Activated naive CD8-positive, alpha-beta T cell treated with anti-CD3 and anti-CD28 coated beads, Interleukin-2, amount 50 U/mL, for 24 hours (primary cell): ENCODE measurements around the gene DNAH17.

Experiments
- ATAC-seq: fragments of 150-1000 bp; cut with Tn5 transposase; one replicate; pipeline ENCODE4 v1.10.0; 2021
- DNase-seq: peaks from one replicate; pipeline ENCODE4 v3.0.0; 2021
- H3K27ac Mint-ChIP-seq: one replicate; pipeline ENCODE4 v1.8.0; 2021; ENCODE audit warnings: mild to moderate bottlenecking, mixed read lengths
- H3K27me3 Mint-ChIP-seq: one replicate; pipeline ENCODE4 v1.8.0; 2021; ENCODE audit warnings: mixed read lengths
- H3K36me3 Mint-ChIP-seq: one replicate; pipeline ENCODE4 v1.8.0; 2021; ENCODE audit warnings: low read depth, mixed read lengths
- H3K4me1 Mint-ChIP-seq: one replicate; pipeline ENCODE4 v1.8.0; 2021; ENCODE audit warnings: mixed read lengths
- H3K4me3 Mint-ChIP-seq: one replicate; pipeline ENCODE4 v1.8.0; 2021; ENCODE audit warnings: mild to moderate bottlenecking, moderate library complexity, mixed read lengths
- H3K9me3 Mint-ChIP-seq: one replicate; pipeline ENCODE4 v1.8.0; 2021; ENCODE audit warnings: mixed read lengths

Gene DNAH17

GRCh38 chr17:78496311-78496710 is 80.9 kb downstream of the DNAH17 start:
- H3K27ac Mint-ChIP-seq = no peak overlapping the region
- no peaks in the 10 kb centered on the region for H3K4me1 Mint-ChIP-seq
- no peak for ATAC-seq
- H3K9me3 Mint-ChIP-seq = no peaks in the 10 kb centered on the region
- no peaks in the 10 kb centered on the region for H3K36me3 Mint-ChIP-seq
- no peak overlapping the region for H3K4me3 Mint-ChIP-seq
- H3K27me3 Mint-ChIP-seq = no peaks in the 10 kb centered on the region
- DNase-seq = no peak

GRCh38 chr17:78495634-78496033 is 81.6 kb downstream of the DNAH17 start:
- no peak for ATAC-seq
- H3K4me1 Mint-ChIP-seq = no peaks in the 10 kb centered on the region
- no peak for DNase-seq

GRCh38 chr17:78494696-78495330 is 82.4 kb downstream of the DNAH17 start:
- no peaks in the 10 kb centered on the region for H3K36me3 Mint-ChIP-seq
- no peak for DNase-seq
- H3K27ac Mint-ChIP-seq = no peak overlapping the region
- no peaks in the 10 kb centered on the region for H3K27me3 Mint-ChIP-seq
- H3K4me3 Mint-ChIP-seq = no peak overlapping the region
- ATAC-seq = no peak
- H3K9me3 Mint-ChIP-seq = no peaks in the 10 kb centered on the region
- no peaks in the 10 kb centered on the region for H3K4me1 Mint-ChIP-seq

More at GRCh38 chr17:78495634-78496033, 81.6 kb downstream of the DNAH17 start:
- no peaks in the 10 kb centered on the region for H3K27me3 Mint-ChIP-seq
- H3K27ac Mint-ChIP-seq = no peak overlapping the region
- no peak overlapping the region for H3K4me3 Mint-ChIP-seq
- no peaks in the 10 kb centered on the region for H3K36me3 Mint-ChIP-seq
- no peaks in the 10 kb centered on the region for H3K9me3 Mint-ChIP-seq

GRCh38 chr17:78493853-78494695 is 83.1 kb downstream of the DNAH17 start:
- Mint-ChIP-seq H3K4me3 (no peak overlapping the region), H3K36me3 (no peaks in the 10 kb centered on the region), H3K27me3 (no peaks in the 10 kb centered on the region), H3K4me1 (no peaks in the 10 kb centered on the region), H3K27ac (no peak overlapping the region), H3K9me3 (no peaks in the 10 kb centered on the region)
- ATAC-seq (no peak), DNase-seq (no peak)

- no peak overlapping the region for H3K27ac Mint-ChIP-seq
Observed at GRCh38 chr17:78493450-78493849, 83.7 kb downstream of the DNAH17 start.

GRCh38 chr17:78492116-78492799 is 84.9 kb downstream of the DNAH17 start:
- H3K27ac Mint-ChIP-seq = no peak overlapping the region
- no peaks in the 10 kb centered on the region for H3K27me3 Mint-ChIP-seq
- H3K9me3 Mint-ChIP-seq = no peaks in the 10 kb centered on the region

More at GRCh38 chr17:78493450-78493849, 83.7 kb downstream of the DNAH17 start:
- Mint-ChIP-seq H3K4me1 (no peaks in the 10 kb centered on the region), H3K4me3 (no peak overlapping the region), H3K9me3 (no peaks in the 10 kb centered on the region), H3K27me3 (no peaks in the 10 kb centered on the region), H3K36me3 (no peaks in the 10 kb centered on the region)
- ATAC-seq (no peak), DNase-seq (no peak)

GRCh38 chr17:78491236-78492115 is 85.7 kb downstream of the DNAH17 start:
- H3K27ac Mint-ChIP-seq = no peak overlapping the region
- DNase-seq = no peak
- no peak overlapping the region for H3K4me3 Mint-ChIP-seq
- ATAC-seq = no peak
- H3K4me1 Mint-ChIP-seq = no peaks in the 10 kb centered on the region
- no peaks in the 10 kb centered on the region for H3K27me3 Mint-ChIP-seq
- H3K36me3 Mint-ChIP-seq = no peaks in the 10 kb centered on the region
- no peaks in the 10 kb centered on the region for H3K9me3 Mint-ChIP-seq

More at GRCh38 chr17:78492116-78492799, 84.9 kb downstream of the DNAH17 start:
- H3K4me3 Mint-ChIP-seq = no peak overlapping the region
- ATAC-seq (no peak), DNase-seq (no peak)
- H3K4me1 Mint-ChIP-seq = no peaks in the 10 kb centered on the region
- no peaks in the 10 kb centered on the region for H3K36me3 Mint-ChIP-seq

GRCh38 chr17:78490673-78491072 is 86.5 kb downstream of the DNAH17 start:
- Mint-ChIP-seq H3K9me3 (no peaks in the 10 kb centered on the region), H3K27me3 (no peaks in the 10 kb centered on the region), H3K27ac (no peak overlapping the region), H3K4me1 (no peaks in the 10 kb centered on the region), H3K4me3 (no peak overlapping the region), H3K36me3 (no peaks in the 10 kb centered on the region)
- DNase-seq = no peak
- ATAC-seq = no peak

- H3K4me1 Mint-ChIP-seq = no peaks in the 10 kb centered on the region
- ATAC-seq (no peak), DNase-seq (no peak)
- H3K36me3 Mint-ChIP-seq = no peaks in the 10 kb centered on the region
- no peak overlapping the region for H3K4me3 Mint-ChIP-seq
- H3K9me3 Mint-ChIP-seq = no peaks in the 10 kb centered on the region
- no peak overlapping the region for H3K27ac Mint-ChIP-seq
- H3K27me3 Mint-ChIP-seq = no peaks in the 10 kb centered on the region
Observed at GRCh38 chr17:78490156-78490555, 87.0 kb downstream of the DNAH17 start.

- Mint-ChIP-seq H3K4me1 (peaks cover 5% of the 10 kb centered on the region), H3K9me3 (no peaks in the 10 kb centered on the region), H3K27ac (no peak overlapping the region), H3K4me3 (no peak overlapping the region), H3K36me3 (no peaks in the 10 kb centered on the region), H3K27me3 (peaks cover 4% of the 10 kb centered on the region)
- DNase-seq (no peak), ATAC-seq (no peak)
Observed at GRCh38 chr17:78488867-78489634, 88.1 kb downstream of the DNAH17 start.

- no peak overlapping the region for H3K27ac Mint-ChIP-seq
- no peaks in the 10 kb centered on the region for H3K9me3 Mint-ChIP-seq
- H3K4me3 Mint-ChIP-seq = no peak overlapping the region
- H3K36me3 Mint-ChIP-seq = no peaks in the 10 kb centered on the region
- ATAC-seq = no peak
- peaks cover 6% of the 10 kb centered on the region for H3K4me1 Mint-ChIP-seq
- no peak for DNase-seq
- H3K27me3 Mint-ChIP-seq = peaks cover 4% of the 10 kb centered on the region
Observed at GRCh38 chr17:78488156-78488555, 89.0 kb downstream of the DNAH17 start.

GRCh38 chr17:78486946-78487680 is 90.1 kb downstream of the DNAH17 start:
- no peak for ATAC-seq

GRCh38 chr17:78486228-78486802 is 90.9 kb downstream of the DNAH17 start:
- ATAC-seq = no peak
- Mint-ChIP-seq H3K4me1 (peaks cover 6% of the 10 kb centered on the region), H3K27ac (no peak overlapping the region), H3K27me3 (peaks cover 8% of the 10 kb centered on the region), H3K36me3 (no peaks in the 10 kb centered on the region), H3K9me3 (no peaks in the 10 kb centered on the region), H3K4me3 (no peak overlapping the region)
- DNase-seq = no peak

More at GRCh38 chr17:78486946-78487680, 90.1 kb downstream of the DNAH17 start:
- H3K36me3 Mint-ChIP-seq = no peaks in the 10 kb centered on the region
- H3K27ac Mint-ChIP-seq = no peak overlapping the region
- no peak overlapping the region for H3K4me3 Mint-ChIP-seq
- H3K4me1 Mint-ChIP-seq = peaks cover 6% of the 10 kb centered on the region
- H3K9me3 Mint-ChIP-seq = no peaks in the 10 kb centered on the region
- no peak for DNase-seq
- peaks cover 5% of the 10 kb centered on the region for H3K27me3 Mint-ChIP-seq
